Head of caudate nucleus (tissue), 42 donors: ENCODE results near the gene APOB.

Experiments
- DNase-seq, 42 donors: peaks; one replicate each; pipeline versions ENCODE4 v3.0.0 to v3.0.0-alpha.2; 2020 to 2021; ENCODE audit warnings: mixed read lengths in 7 of 42
- intact Hi-C: fragments of 100-400 bp; cut with DNase I; formaldehyde crosslinking; loops from one replicate; pipeline ENCODE4 v1.15.0; 2022

The APOB gene

GRCh38 chr2:20965221-20965620 is 78.7 kb downstream of the APOB start:
- DNase-seq = no peak
- intact Hi-C loops = no loop called here

- DNase-seq = no peak
- intact Hi-C loops = loop anchor here (2.0 kb wide), 1 partner anchor 303 kb away; no protein-coding TSS in a partner anchor
These were observed 80.0 kb downstream of the APOB start for GRCh38 chr2:20963867-20964266.

GRCh38 chr2:20962939-20963557 is 80.8 kb downstream of the APOB start:
- intact Hi-C loops = loop anchor here (2.0 kb wide), 1 partner anchor 302 kb away; no protein-coding TSS in a partner anchor
- peak; percentile 44 to 89 (median 78) for DNase-seq

GRCh38 chr2:20961858-20962257 is 82.0 kb downstream of the APOB start:
- peak in 3 of 42 donors; percentile 5 to 23 (median 16) for DNase-seq
- intact Hi-C loops = loop anchor here (2.0 kb wide), 1 partner anchor 301 kb away; no protein-coding TSS in a partner anchor

GRCh38 chr2:20960003-20960402 is 83.9 kb downstream of the APOB start:
- DNase-seq = no peak
- intact Hi-C loops = no loop called here

DNA sequence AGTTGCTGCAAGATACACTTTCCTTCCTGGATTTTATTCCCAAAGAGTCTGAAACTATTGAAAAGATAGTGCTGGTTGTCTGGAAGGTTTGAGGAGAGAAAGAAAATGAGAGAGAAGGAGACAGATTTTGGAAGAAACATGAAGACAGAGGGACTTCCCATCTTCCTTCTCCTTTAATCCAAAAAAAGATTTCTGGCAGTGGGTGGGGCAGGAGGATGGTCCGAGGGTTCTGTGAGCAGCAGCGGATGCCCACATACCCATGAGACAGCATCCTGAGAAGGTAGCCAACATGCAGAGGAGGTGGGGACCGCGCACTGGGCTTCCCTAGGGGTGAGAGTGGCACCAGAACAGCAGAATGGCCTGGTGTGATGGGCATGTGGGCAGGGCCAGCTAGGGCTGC is 84.6 kb downstream of the APOB start:
- no peak for DNase-seq
- intact Hi-C loops = no loop called here

DNA sequence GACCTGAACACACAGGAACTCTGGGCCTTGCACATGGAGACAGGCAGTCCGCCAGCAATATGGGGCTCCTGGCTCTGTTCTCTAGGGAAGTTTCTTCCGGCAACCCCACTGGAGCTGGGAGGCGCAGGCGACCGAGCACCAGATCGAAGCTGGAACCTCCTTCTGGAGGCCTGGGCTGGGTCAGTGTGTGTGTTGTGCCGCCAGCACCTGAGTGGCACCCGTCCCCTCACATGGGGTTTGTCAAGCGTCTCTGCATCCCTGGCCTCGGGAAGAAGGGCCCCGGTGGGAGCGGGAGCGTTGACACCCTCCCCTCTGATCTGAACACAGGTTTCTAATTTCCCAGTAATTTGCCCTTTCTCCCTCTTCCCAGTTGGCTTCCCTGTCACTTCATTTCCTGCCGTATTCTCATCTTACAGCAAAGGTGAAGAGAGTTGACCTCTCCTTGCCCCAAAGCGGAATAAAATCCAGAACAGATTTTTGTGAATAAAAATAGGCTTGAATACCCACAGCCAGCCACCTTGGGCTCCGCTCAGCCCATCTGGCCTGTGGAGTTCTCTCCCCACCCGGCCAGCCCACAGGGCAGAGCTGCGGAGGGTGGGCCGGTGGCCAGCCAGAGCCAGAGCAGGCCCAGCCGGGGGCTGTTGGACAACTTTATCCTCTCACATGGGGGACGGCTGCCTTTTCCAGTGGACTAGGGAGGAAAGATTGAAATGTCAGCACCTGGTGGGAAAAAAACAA is 85.9 kb downstream of the APOB start:
- DNase-seq = no peak
- intact Hi-C loops = no loop called here

- no peak for DNase-seq
- intact Hi-C loops = no loop called here
These were observed 88.4 kb downstream of the APOB start for GRCh38 chr2:20955277-20956026.

- DNase-seq = no peak
- intact Hi-C loops = no loop called here
These were observed 90.6 kb downstream of the APOB start for GRCh38 chr2:20953146-20953824.
